WTC11 (cell line): ENCODE measurements around the gene OR52N4. TPM values are rescaled to one million over a fixed set of nuclear protein-coding genes. Genes with fewer than 3 reads are reported as not detected.

Experiments
- ATAC-seq: fragments of 200-7000 bp; cut with Tn5 transposase; 2 replicates; pipeline ENCODE4 v1.10.0; 2021; ENCODE audit warnings: mild to moderate bottlenecking, moderate library complexity
- CTCF ChIA-PET: fragments of 300-600 bp; sonication (Branson Sonifier 250); formaldehyde crosslinking; loops from one replicate; lab custom pipeline; 2021; ENCODE audit warnings: antibody characterized with exemption; lab: Charles Lee
- POLR2A ChIA-PET: fragments of 350-600 bp; sonication (Branson Sonifier 250); formaldehyde crosslinking; loops from one replicate; lab custom pipeline; 2021; ENCODE audit warnings: antibody characterized with exemption; lab: Charles Lee
- DNase-seq: peaks from one replicate; pipeline ENCODE4 v3.0.0; 2021; ENCODE audit warnings: low spot score
- H3K27ac Mint-ChIP-seq: 2 replicates; pipeline ENCODE4 v1.8.0; 2021; ENCODE audit warnings: mixed read lengths
- H3K27me3 Mint-ChIP-seq: 2 replicates; pipeline ENCODE4 v1.8.0; 2021; ENCODE audit warnings: low read depth, mild to moderate bottlenecking, moderate library complexity, mixed read lengths
- H3K36me3 Mint-ChIP-seq: 2 replicates; pipeline ENCODE4 v1.8.0; 2021; ENCODE audit warnings: mixed read lengths
- H3K4me1 Mint-ChIP-seq: 2 replicates; pipeline ENCODE4 v1.8.0; 2022; ENCODE audit warnings: mixed read lengths
- H3K4me3 Mint-ChIP-seq: 2 replicates; pipeline ENCODE4 v1.8.0; 2021; ENCODE audit warnings: mild to moderate bottlenecking, moderate library complexity, mixed read lengths
- H3K9me3 Mint-ChIP-seq: 2 replicates; pipeline ENCODE4 v1.8.0; 2021; ENCODE audit warnings: mixed read lengths
- AFF4 ChIP-seq: sonication (generic); formaldehyde crosslinking; IDR thresholded peaks from 2 replicates; pipeline ENCODE4 v1.8.1; 2023; ENCODE audit warnings: mild to moderate bottlenecking, missing genetic modification reagents, borderline replicate concordance
- AR ChIP-seq: fragments of 250-450 bp; sonication (Bioruptor Pico); IDR thresholded peaks from 2 replicates; pipeline ENCODE4 v1.9.0; 2021; ENCODE audit warnings: mild to moderate bottlenecking
- ARID4B ChIP-seq: sonication (generic); formaldehyde crosslinking; IDR thresholded peaks from 2 replicates; pipeline ENCODE4 v1.8.0; 2023; ENCODE audit warnings: missing genetic modification reagents, mild to moderate bottlenecking, borderline replicate concordance
- ATF2 ChIP-seq: sonication (generic); formaldehyde crosslinking; IDR thresholded peaks from 2 replicates; pipeline ENCODE4 v1.8.1; 2022; ENCODE audit warnings: low read depth, missing genetic modification reagents, borderline replicate concordance
- ESRRA ChIP-seq: sonication (generic); formaldehyde crosslinking; IDR thresholded peaks from 2 replicates; pipeline ENCODE4 v1.8.1; 2022; ENCODE audit warnings: mild to moderate bottlenecking, missing genetic modification reagents, borderline replicate concordance
- ETV6 ChIP-seq: sonication (generic); formaldehyde crosslinking; IDR thresholded peaks from 2 replicates; pipeline ENCODE4 v1.8.1; 2022; ENCODE audit warnings: mild to moderate bottlenecking, missing genetic modification reagents
- FOXJ3 ChIP-seq: sonication (generic); formaldehyde crosslinking; IDR thresholded peaks from 2 replicates; pipeline ENCODE4 v1.9.0; 2021; ENCODE audit warnings: missing genetic modification reagents, mild to moderate bottlenecking, borderline replicate concordance
- GRHL2 ChIP-seq: fragments of 250-450 bp; sonication (Bioruptor Pico); IDR thresholded peaks from 2 replicates; pipeline ENCODE4 v1.8.0; 2022; ENCODE audit warnings: mild to moderate bottlenecking, moderate library complexity; ENCODE audit not compliant: insufficient replicate concordance, severe bottlenecking
- GTF2I ChIP-seq: fragments of 250-450 bp; sonication (Bioruptor Pico); conservative IDR thresholded peaks from 2 replicates; pipeline ENCODE4 v1.4.0; 2021; ENCODE audit warnings: mild to moderate bottlenecking
- IRF2 ChIP-seq: sonication (generic); formaldehyde crosslinking; IDR thresholded peaks from 2 replicates; pipeline ENCODE4 v1.8.0; 2022; ENCODE audit warnings: low read depth, missing genetic modification reagents, borderline replicate concordance
- NR2C2 ChIP-seq: sonication (generic); formaldehyde crosslinking; IDR thresholded peaks from 2 replicates; pipeline ENCODE4 v1.8.0; 2022; ENCODE audit warnings: mild to moderate bottlenecking, missing genetic modification reagents
- RORB ChIP-seq: fragments of 250-450 bp; sonication (Bioruptor Pico); IDR thresholded peaks from 2 replicates; pipeline ENCODE4 v1.9.0; 2021; ENCODE audit warnings: mild to moderate bottlenecking
- SOX15 ChIP-seq: fragments of 250-450 bp; sonication (Bioruptor Pico); IDR thresholded peaks from 2 replicates; pipeline ENCODE4 v1.9.0; 2021; ENCODE audit warnings: mild to moderate bottlenecking
- ZBTB43 ChIP-seq: sonication (generic); formaldehyde crosslinking; IDR thresholded peaks from 2 replicates; pipeline ENCODE4 v1.8.1; 2023; ENCODE audit warnings: mild to moderate bottlenecking, missing genetic modification reagents
- ZNF219 ChIP-seq: sonication (generic); formaldehyde crosslinking; IDR thresholded peaks from 2 replicates; pipeline ENCODE4 v1.8.0; 2023; ENCODE audit warnings: missing genetic modification reagents, mild to moderate bottlenecking, borderline replicate concordance
- ZSCAN18 ChIP-seq: fragments of 250-450 bp; sonication (Bioruptor Pico); IDR thresholded peaks from 2 replicates; pipeline ENCODE4 v2.1.2; 2022; ENCODE audit warnings: mild to moderate bottlenecking, moderate library complexity
- total RNA-seq: library from RNA; stranded (reverse); gene quantifications from 3 replicates; pipeline ENCODE4 v1.2.3, GENCODE V29; 2021

OR52N4 gene
- total RNA-seq, 1 experiment from 2014 or later = 0.52 TPM

GRCh38 chr11:5738431-5738830, 15.6 kb upstream of the OR52N4 start:
- no peak for ATAC-seq
- Mint-ChIP-seq H3K4me3 (no peak overlapping the region), H3K9me3 (no peaks in the 10 kb centered on the region), H3K27ac (no peak overlapping the region), H3K36me3 (no peaks in the 10 kb centered on the region), H3K27me3 (no peaks in the 10 kb centered on the region), H3K4me1 (no peaks in the 10 kb centered on the region)
- POLR2A ChIA-PET = no interaction called here
- no peak for DNase-seq
- CTCF ChIA-PET = no interaction called here
- TF ChIP-seq SOX15 (CRISPR knock-in tag) (no peak), GRHL2 (CRISPR knock-in tag) (no peak), FOXJ3 (no peak), NR2C2 (CRISPR knock-in tag) (no peak)

- no peak for DNase-seq
- H3K4me3 Mint-ChIP-seq = no peak overlapping the region
- no peaks in the 10 kb centered on the region for H3K27me3 Mint-ChIP-seq
- H3K4me1 Mint-ChIP-seq = no peaks in the 10 kb centered on the region
- CTCF ChIA-PET = interaction anchor here (1.4 kb wide), 1 partner anchor 1024 kb away, joined by 3 read pairs; no protein-coding TSS in a partner anchor
- no peaks in the 10 kb centered on the region for H3K9me3 Mint-ChIP-seq
- no peak overlapping the region for H3K27ac Mint-ChIP-seq
- ATAC-seq = no peak
- POLR2A ChIA-PET = no interaction called here
- H3K36me3 Mint-ChIP-seq = no peaks in the 10 kb centered on the region
- TF ChIP-seq AR (no peak), ZNF219 (no peak), ATF2 (CRISPR knock-in tag) (no peak), GRHL2 (CRISPR knock-in tag) (no peak), RORB (CRISPR knock-in tag) (no peak)
Measured at GRCh38 chr11:5746614-5747013, 7.4 kb upstream of the OR52N4 start.

- POLR2A ChIA-PET = no interaction called here
- no peak for TF ChIP-seq SOX15 (CRISPR knock-in tag)
- no peak for TF ChIP-seq RORB (CRISPR knock-in tag)
- TF ChIP-seq ESRRA (CRISPR knock-in tag) = no peak
- no peak for TF ChIP-seq IRF2 (CRISPR knock-in tag)
- no peak for TF ChIP-seq AFF4
- TF ChIP-seq GTF2I (CRISPR knock-in tag) = no peak
- no peak for TF ChIP-seq ZBTB43 (CRISPR knock-in tag)
- no peak for TF ChIP-seq ZSCAN18 (CRISPR knock-in tag)
- no peak for TF ChIP-seq ETV6
- TF ChIP-seq ARID4B = no peak
Measured at GRCh38 chr11:5749836-5750235, 4.2 kb upstream of the OR52N4 start.

More at GRCh38 chr11:5749836-5750235, 4.2 kb upstream of the OR52N4 start:
- ATAC-seq (no peak), DNase-seq (no peak)
- H3K27me3 Mint-ChIP-seq = no peaks in the 10 kb centered on the region
- no peak overlapping the region for H3K27ac Mint-ChIP-seq
- H3K4me1 Mint-ChIP-seq = no peaks in the 10 kb centered on the region
- no peaks in the 10 kb centered on the region for H3K36me3 Mint-ChIP-seq
- CTCF ChIA-PET = no interaction called here
- no peaks in the 10 kb centered on the region for H3K9me3 Mint-ChIP-seq
- no peak overlapping the region for H3K4me3 Mint-ChIP-seq
